ENCODE results near the gene AIFM3.

AIFM3 gene

DNA sequence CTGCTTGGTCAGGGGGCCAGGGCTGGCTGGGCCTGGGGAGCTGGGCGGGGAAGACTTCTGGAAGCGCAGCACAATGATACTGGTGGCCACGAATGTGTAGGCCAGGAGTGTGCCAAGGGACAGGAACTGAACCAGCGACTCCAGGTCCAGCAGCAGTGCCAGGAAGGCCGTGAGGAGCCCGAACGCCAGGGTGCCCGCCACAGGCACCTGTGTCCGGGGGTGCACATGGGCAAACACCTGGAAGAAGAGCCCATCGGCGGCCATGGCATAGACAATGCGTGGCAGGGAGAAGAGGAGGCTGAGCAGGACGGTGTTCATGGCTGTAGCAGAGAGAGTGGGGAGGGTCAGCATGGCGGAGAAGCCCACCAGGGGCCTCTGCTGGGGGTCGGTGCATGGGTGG, 63.0 kb downstream of the AIFM3 start:
- DNase-seq: no peak

Data from DMS 273 treated with DMSO at 0.1 percent for 48 hours (cell line).